Measurements from ENCODE around the gene TNS2.

- TF ChIP-seq CTCF (IDR thresholded peaks at IDR 0.05) (no peak), POLR2A (IDR thresholded peaks at IDR 0.05) (no peak)
Measured at GRCh38 chr12:53045696-53046045, 4.2 kb upstream of the TNS2 start.

Measured in right lobe of liver (tissue), 4 donors.